WTC11 (cell line): Measurements from ENCODE around the gene OR10R2. TPM values are rescaled to one million over a fixed set of nuclear protein-coding genes. Genes with fewer than 3 reads are reported as not detected.

Experiments
- ATAC-seq: fragments of 200-7000 bp; cut with Tn5 transposase; 2 replicates; pipeline ENCODE4 v1.10.0; 2021; ENCODE audit warnings: mild to moderate bottlenecking, moderate library complexity
- CTCF ChIA-PET: fragments of 300-600 bp; sonication (Branson Sonifier 250); formaldehyde crosslinking; loops from one replicate; lab custom pipeline; 2021; ENCODE audit warnings: antibody characterized with exemption; lab: Charles Lee
- POLR2A ChIA-PET: fragments of 350-600 bp; sonication (Branson Sonifier 250); formaldehyde crosslinking; loops from one replicate; lab custom pipeline; 2021; ENCODE audit warnings: antibody characterized with exemption; lab: Charles Lee
- DNase-seq: peaks from one replicate; pipeline ENCODE4 v3.0.0; 2021; ENCODE audit warnings: low spot score
- H3K27ac Mint-ChIP-seq: 2 replicates; pipeline ENCODE4 v1.8.0; 2021; ENCODE audit warnings: mixed read lengths
- H3K27me3 Mint-ChIP-seq: 2 replicates; pipeline ENCODE4 v1.8.0; 2021; ENCODE audit warnings: low read depth, mild to moderate bottlenecking, moderate library complexity, mixed read lengths
- H3K36me3 Mint-ChIP-seq: 2 replicates; pipeline ENCODE4 v1.8.0; 2021; ENCODE audit warnings: mixed read lengths
- H3K4me1 Mint-ChIP-seq: 2 replicates; pipeline ENCODE4 v1.8.0; 2022; ENCODE audit warnings: mixed read lengths
- H3K4me3 Mint-ChIP-seq: 2 replicates; pipeline ENCODE4 v1.8.0; 2021; ENCODE audit warnings: mild to moderate bottlenecking, moderate library complexity, mixed read lengths
- H3K9me3 Mint-ChIP-seq: 2 replicates; pipeline ENCODE4 v1.8.0; 2021; ENCODE audit warnings: mixed read lengths
- AFF4 ChIP-seq: sonication (generic); formaldehyde crosslinking; IDR thresholded peaks from 2 replicates; pipeline ENCODE4 v1.8.1; 2023; ENCODE audit warnings: mild to moderate bottlenecking, missing genetic modification reagents, borderline replicate concordance
- FOXK1 ChIP-seq: sonication (generic); formaldehyde crosslinking; IDR thresholded peaks from 2 replicates; pipeline ENCODE4 v1.8.0; 2022; ENCODE audit warnings: mild to moderate bottlenecking, moderate library complexity, missing genetic modification reagents
- GABPB1 ChIP-seq: sonication (generic); formaldehyde crosslinking; IDR thresholded peaks from 2 replicates; pipeline ENCODE4 v1.8.1; 2023; ENCODE audit warnings: mild to moderate bottlenecking, missing genetic modification reagents
- GTF2I ChIP-seq: fragments of 250-450 bp; sonication (Bioruptor Pico); conservative IDR thresholded peaks from 2 replicates; pipeline ENCODE4 v1.4.0; 2021; ENCODE audit warnings: mild to moderate bottlenecking
- JUN ChIP-seq: sonication (generic); formaldehyde crosslinking; IDR thresholded peaks from 2 replicates; pipeline ENCODE4 v1.8.0; 2023; ENCODE audit warnings: mild to moderate bottlenecking, missing genetic modification reagents
- MXD4 ChIP-seq: fragments of 250-450 bp; sonication (Bioruptor Pico); IDR thresholded peaks from 2 replicates; pipeline ENCODE4 v1.8.0; 2021; ENCODE audit warnings: mild to moderate bottlenecking, moderate library complexity, borderline replicate concordance
- PRRX2 ChIP-seq: fragments of 250-450 bp; sonication (Bioruptor Pico); IDR thresholded peaks from 2 replicates; pipeline ENCODE4 v1.8.0; 2021; ENCODE audit warnings: mild to moderate bottlenecking
- SOX15 ChIP-seq: fragments of 250-450 bp; sonication (Bioruptor Pico); IDR thresholded peaks from 2 replicates; pipeline ENCODE4 v1.9.0; 2021; ENCODE audit warnings: mild to moderate bottlenecking
- TCF7 ChIP-seq: sonication (generic); formaldehyde crosslinking; IDR thresholded peaks from 2 replicates; pipeline ENCODE4 v1.8.0; 2022; ENCODE audit warnings: mild to moderate bottlenecking, low read depth, missing genetic modification reagents, moderate library complexity
- TEAD1 ChIP-seq: sonication (generic); formaldehyde crosslinking; IDR thresholded peaks from 2 replicates; pipeline ENCODE4 v1.8.0; 2022; ENCODE audit warnings: mild to moderate bottlenecking, missing genetic modification reagents
- USF1 ChIP-seq: sonication (generic); formaldehyde crosslinking; IDR thresholded peaks from 2 replicates; pipeline ENCODE4 v1.8.0; 2022; ENCODE audit warnings: mild to moderate bottlenecking, missing genetic modification reagents
- USF2 ChIP-seq: sonication (generic); formaldehyde crosslinking; IDR thresholded peaks from 2 replicates; pipeline ENCODE4 v1.8.1; 2023; ENCODE audit warnings: mild to moderate bottlenecking, missing genetic modification reagents, moderate library complexity
- ZNF512 ChIP-seq: sonication (generic); formaldehyde crosslinking; IDR thresholded peaks from 2 replicates; pipeline ENCODE4 v1.8.1; 2022; ENCODE audit warnings: missing genetic modification reagents, borderline replicate concordance
- total RNA-seq: library from RNA; stranded (reverse); gene quantifications from 3 replicates; pipeline ENCODE4 v1.2.3, GENCODE V29; 2021
- TF ChIP-seq, protein P1 (sequence below): fragments of 250-450 bp; sonication (Bioruptor Pico); IDR thresholded peaks from 2 replicates; pipeline ENCODE4 v1.9.0; 2021; ENCODE audit warnings: moderate library complexity, mild to moderate bottlenecking, inconsistent platforms, borderline replicate concordance
- TF ChIP-seq, protein P2 (sequence below): sonication (generic); formaldehyde crosslinking; IDR thresholded peaks from 2 replicates; pipeline ENCODE4 v1.8.0; 2023; ENCODE audit warnings: mild to moderate bottlenecking, missing genetic modification reagents
- TF ChIP-seq, protein P3 (sequence below): sonication (generic); formaldehyde crosslinking; IDR thresholded peaks from 2 replicates; pipeline ENCODE4 v1.8.1; 2023; ENCODE audit warnings: mild to moderate bottlenecking, missing genetic modification reagents, moderate library complexity

The OR10R2 gene
- total RNA-seq, 1 experiment from 2014 or later = not detected

- H3K36me3 Mint-ChIP-seq = peaks cover 12% of the 10 kb centered on the region
- no peak overlapping the region for H3K27ac Mint-ChIP-seq
- no peaks in the 10 kb centered on the region for H3K27me3 Mint-ChIP-seq
- no peak for TF ChIP-seq TEAD1
- TF ChIP-seq GABPB1 = no peak
- no peak for TF ChIP-seq FOXK1 (CRISPR knock-in tag)
- TF ChIP-seq, protein P1, sequence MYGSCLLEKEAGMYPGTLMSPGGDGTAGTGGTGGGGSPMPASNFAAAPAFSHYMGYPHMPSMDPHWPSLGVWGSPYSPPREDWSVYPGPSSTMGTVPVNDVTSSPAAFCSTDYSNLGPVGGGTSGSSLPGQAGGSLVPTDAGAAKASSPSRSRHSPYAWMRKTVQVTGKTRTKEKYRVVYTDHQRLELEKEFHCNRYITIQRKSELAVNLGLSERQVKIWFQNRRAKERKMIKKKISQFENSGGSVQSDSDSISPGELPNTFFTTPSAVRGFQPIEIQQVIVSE (CRISPR knock-in tag) = no peak
- no peak for TF ChIP-seq MXD4 (CRISPR knock-in tag)
- TF ChIP-seq SOX15 = no peak
- no peak for TF ChIP-seq TCF7
- TF ChIP-seq ZNF512 (CRISPR knock-in tag) = no peak
- TF ChIP-seq JUN (CRISPR knock-in tag) = no peak
- TF ChIP-seq, protein P2, sequence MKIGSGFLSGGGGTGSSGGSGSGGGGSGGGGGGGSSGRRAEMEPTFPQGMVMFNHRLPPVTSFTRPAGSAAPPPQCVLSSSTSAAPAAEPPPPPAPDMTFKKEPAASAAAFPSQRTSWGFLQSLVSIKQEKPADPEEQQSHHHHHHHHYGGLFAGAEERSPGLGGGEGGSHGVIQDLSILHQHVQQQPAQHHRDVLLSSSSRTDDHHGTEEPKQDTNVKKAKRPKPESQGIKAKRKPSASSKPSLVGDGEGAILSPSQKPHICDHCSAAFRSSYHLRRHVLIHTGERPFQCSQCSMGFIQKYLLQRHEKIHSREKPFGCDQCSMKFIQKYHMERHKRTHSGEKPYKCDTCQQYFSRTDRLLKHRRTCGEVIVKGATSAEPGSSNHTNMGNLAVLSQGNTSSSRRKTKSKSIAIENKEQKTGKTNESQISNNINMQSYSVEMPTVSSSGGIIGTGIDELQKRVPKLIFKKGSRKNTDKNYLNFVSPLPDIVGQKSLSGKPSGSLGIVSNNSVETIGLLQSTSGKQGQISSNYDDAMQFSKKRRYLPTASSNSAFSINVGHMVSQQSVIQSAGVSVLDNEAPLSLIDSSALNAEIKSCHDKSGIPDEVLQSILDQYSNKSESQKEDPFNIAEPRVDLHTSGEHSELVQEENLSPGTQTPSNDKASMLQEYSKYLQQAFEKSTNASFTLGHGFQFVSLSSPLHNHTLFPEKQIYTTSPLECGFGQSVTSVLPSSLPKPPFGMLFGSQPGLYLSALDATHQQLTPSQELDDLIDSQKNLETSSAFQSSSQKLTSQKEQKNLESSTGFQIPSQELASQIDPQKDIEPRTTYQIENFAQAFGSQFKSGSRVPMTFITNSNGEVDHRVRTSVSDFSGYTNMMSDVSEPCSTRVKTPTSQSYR (CRISPR knock-in tag) = no peak
- TF ChIP-seq AFF4 = no peak
- TF ChIP-seq GTF2I (CRISPR knock-in tag) = no peak
- TF ChIP-seq, protein P3, sequence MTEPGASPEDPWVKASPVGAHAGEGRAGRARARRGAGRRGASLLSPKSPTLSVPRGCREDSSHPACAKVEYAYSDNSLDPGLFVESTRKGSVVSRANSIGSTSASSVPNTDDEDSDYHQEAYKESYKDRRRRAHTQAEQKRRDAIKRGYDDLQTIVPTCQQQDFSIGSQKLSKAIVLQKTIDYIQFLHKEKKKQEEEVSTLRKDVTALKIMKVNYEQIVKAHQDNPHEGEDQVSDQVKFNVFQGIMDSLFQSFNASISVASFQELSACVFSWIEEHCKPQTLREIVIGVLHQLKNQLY (CRISPR knock-in tag) = no peak
- TF ChIP-seq USF1 (CRISPR knock-in tag) = no peak
- TF ChIP-seq USF2 (CRISPR knock-in tag) = no peak
- TF ChIP-seq PRRX2 (CRISPR knock-in tag) = no peak
- CTCF ChIA-PET = no interaction called here
- no peak overlapping the region for H3K4me3 Mint-ChIP-seq
- DNase-seq = no peak
- peaks cover 5% of the 10 kb centered on the region for H3K4me1 Mint-ChIP-seq
- POLR2A ChIA-PET = no interaction called here
- H3K9me3 Mint-ChIP-seq = peaks cover 25% of the 10 kb centered on the region
- ATAC-seq = no peak
Observed at GRCh38 chr1:158434741-158435140, 37.3 kb upstream of the OR10R2 start.
